ENCODE measurements around the gene NCOA3. TPM values are rescaled to one million over a fixed set of nuclear protein-coding genes. Genes with fewer than 3 reads are reported as not detected.

Gene NCOA3
- total and polyA plus RNA-seq, 7 donors: 4.8 to 51.0 (median 22.8) TPM

DNA sequence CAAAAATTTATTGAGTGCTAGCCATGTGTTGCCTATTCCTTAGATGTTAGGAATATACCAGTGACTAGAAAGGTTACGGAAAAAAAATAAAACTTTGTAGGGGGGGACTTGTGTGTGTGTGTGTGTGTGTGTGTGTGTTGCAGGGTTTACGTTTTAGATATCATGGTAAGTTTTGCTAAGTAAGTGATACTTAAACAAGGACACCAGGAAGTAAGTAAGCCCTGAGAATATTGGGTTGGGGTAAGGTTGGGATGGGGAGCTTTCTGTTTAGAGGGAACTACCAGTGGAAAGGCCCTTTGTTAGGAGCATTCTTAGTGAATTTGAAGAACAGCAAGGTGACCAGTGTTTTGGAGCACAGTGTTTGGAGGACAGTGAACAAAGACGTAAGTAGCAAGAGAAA, 30.3 kb downstream of the NCOA3 start:
- Histone ChIP-seq H3K27me3 (no peaks in the 10 kb centered on the region), H3K27ac (no peak overlapping the region), H3K36me3 (no peaks in the 10 kb centered on the region), H3K4me3 (no peak overlapping the region), H3K9me3 (no peaks in the 10 kb centered on the region), H3K4me1 (peaks cover 0 to 22% (median 8%) of the 10 kb centered on the region in 4 donors)
- 89 to 93% methylated on average over 3 of the region's 3 CpGs for WGBS, 2 donors
- intact Hi-C loops (cut with DNase I): no loop called here
- no peak for DNase-seq
- TF ChIP-seq, protein P1, sequence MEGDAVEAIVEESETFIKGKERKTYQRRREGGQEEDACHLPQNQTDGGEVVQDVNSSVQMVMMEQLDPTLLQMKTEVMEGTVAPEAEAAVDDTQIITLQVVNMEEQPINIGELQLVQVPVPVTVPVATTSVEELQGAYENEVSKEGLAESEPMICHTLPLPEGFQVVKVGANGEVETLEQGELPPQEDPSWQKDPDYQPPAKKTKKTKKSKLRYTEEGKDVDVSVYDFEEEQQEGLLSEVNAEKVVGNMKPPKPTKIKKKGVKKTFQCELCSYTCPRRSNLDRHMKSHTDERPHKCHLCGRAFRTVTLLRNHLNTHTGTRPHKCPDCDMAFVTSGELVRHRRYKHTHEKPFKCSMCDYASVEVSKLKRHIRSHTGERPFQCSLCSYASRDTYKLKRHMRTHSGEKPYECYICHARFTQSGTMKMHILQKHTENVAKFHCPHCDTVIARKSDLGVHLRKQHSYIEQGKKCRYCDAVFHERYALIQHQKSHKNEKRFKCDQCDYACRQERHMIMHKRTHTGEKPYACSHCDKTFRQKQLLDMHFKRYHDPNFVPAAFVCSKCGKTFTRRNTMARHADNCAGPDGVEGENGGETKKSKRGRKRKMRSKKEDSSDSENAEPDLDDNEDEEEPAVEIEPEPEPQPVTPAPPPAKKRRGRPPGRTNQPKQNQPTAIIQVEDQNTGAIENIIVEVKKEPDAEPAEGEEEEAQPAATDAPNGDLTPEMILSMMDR (IDR thresholded peaks at IDR 0.05): no peak
- TF ChIP-seq POLR2A (IDR thresholded peaks at IDR 0.05) (no peak), EP300 (IDR thresholded peaks at IDR 0.05) (no peak), POLR2AphosphoS5 (IDR thresholded peaks at IDR 0.05) (no peak)

- Histone ChIP-seq H3K27ac (no peak overlapping the region), H3K27me3 (no peaks in the 10 kb centered on the region), H3K4me1 (peaks cover 0 to 22% (median 8%) of the 10 kb centered on the region in 4 donors), H3K9me3 (no peaks in the 10 kb centered on the region), H3K36me3 (no peaks in the 10 kb centered on the region), H3K4me3 (no peak overlapping the region)
- no peak for TF ChIP-seq EP300 (IDR thresholded peaks at IDR 0.05)
- no peak for TF ChIP-seq POLR2A (IDR thresholded peaks at IDR 0.05)
- DNase-seq: no peak
- intact Hi-C loops (cut with DNase I): no loop called here
- 91 to 93% methylated on average over 3 of the region's 3 CpGs for WGBS, 2 donors
These were observed 31.9 kb downstream of the NCOA3 start for GRCh38 chr20:47533518-47534062.

DNA sequence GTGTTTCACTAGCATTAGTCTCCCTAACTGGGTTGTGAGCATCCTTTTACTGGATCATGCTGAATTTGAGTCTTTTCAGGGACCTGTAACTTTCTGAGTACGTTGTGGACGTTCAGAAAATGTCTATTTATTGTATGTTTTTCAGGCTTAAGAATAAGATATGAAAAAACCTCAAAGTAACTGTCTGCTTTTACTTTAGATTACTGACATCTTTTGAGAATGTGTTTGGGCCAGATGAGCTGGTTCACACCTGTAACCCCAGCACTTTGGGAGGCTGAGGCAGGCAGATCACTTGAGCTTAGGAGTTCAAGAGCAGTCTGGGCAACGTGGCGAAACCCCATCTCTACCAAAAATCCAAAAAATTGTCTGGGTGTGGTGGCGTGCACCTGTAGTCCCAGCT, 32.7 kb downstream of the NCOA3 start:
- Histone ChIP-seq H3K4me3 (no peak overlapping the region), H3K36me3 (no peaks in the 10 kb centered on the region), H3K9me3 (no peaks in the 10 kb centered on the region), H3K27ac (no peak overlapping the region), H3K27me3 (no peaks in the 10 kb centered on the region), H3K4me1 (peaks cover 0 to 19% (median 7%) of the 10 kb centered on the region in 4 donors)
- TF ChIP-seq, protein P1 (IDR thresholded peaks at IDR 0.05): no peak
- no peak for TF ChIP-seq POLR2A (IDR thresholded peaks at IDR 0.05)
- TF ChIP-seq POLR2AphosphoS5 (IDR thresholded peaks at IDR 0.05): no peak
- TF ChIP-seq EP300 (IDR thresholded peaks at IDR 0.05): no peak
- no peak for DNase-seq
- 81 to 91% methylated on average over 5 of the region's 5 CpGs for WGBS, 2 donors
- intact Hi-C loops (cut with DNase I): no loop called here

- H3K36me3 ChIP-seq: no peaks in the 10 kb centered on the region
- H3K27me3 ChIP-seq: no peaks in the 10 kb centered on the region
- H3K4me3 ChIP-seq: no peak overlapping the region
- peaks cover 0 to 16% (median 2%) of the 10 kb centered on the region in 4 donors for H3K4me1 ChIP-seq
- no peak overlapping the region for H3K27ac ChIP-seq
- no peak for TF ChIP-seq POLR2A (IDR thresholded peaks at IDR 0.05)
- TF ChIP-seq EP300 (IDR thresholded peaks at IDR 0.05): no peak
- no peak for TF ChIP-seq POLR2AphosphoS5 (IDR thresholded peaks at IDR 0.05)
- TF ChIP-seq, protein P1 (IDR thresholded peaks at IDR 0.05): no peak
- intact Hi-C loops (cut with DNase I): no loop called here
- 86 to 90% methylated on average over 8 of the region's 8 CpGs for WGBS, 2 donors
- H3K9me3 ChIP-seq: no peaks in the 10 kb centered on the region
- DNase-seq: no peak
These were observed 33.4 kb downstream of the NCOA3 start for GRCh38 chr20:47535088-47535487.

DNA sequence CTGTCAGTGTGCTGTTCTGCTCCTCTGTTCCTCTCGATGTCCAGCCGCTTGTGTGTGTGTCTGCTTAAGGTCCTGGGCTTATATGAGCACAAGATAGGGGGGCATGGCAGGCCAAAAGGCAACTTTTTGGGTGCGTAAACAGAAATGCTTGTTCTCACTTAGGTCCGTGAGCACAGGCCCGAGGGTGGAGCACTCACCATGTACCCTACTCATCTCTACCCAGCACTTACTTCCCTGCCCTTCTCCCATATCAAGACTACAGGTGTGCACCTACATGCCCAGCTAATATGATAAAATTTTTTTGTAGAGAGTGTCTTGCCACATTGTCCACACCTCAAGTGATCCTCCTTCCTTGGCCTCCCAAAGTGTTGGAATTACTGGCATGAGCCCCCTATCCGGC, 34.3 kb downstream of the NCOA3 start:
- no peak for DNase-seq
- Histone ChIP-seq H3K4me3 (no peak overlapping the region), H3K9me3 (no peaks in the 10 kb centered on the region), H3K27ac (no peak overlapping the region), H3K27me3 (no peaks in the 10 kb centered on the region), H3K4me1 (peaks cover 0 to 16% (median 10%) of the 10 kb centered on the region in 4 donors), H3K36me3 (no peaks in the 10 kb centered on the region)
- no peak for TF ChIP-seq POLR2AphosphoS5 (IDR thresholded peaks at IDR 0.05)
- no peak for TF ChIP-seq POLR2A (IDR thresholded peaks at IDR 0.05)
- no peak for TF ChIP-seq EP300 (IDR thresholded peaks at IDR 0.05)
- TF ChIP-seq, protein P1 (IDR thresholded peaks at IDR 0.05): no peak
- 96 to 98% methylated on average over 6 of the region's 6 CpGs for WGBS, 2 donors
- intact Hi-C loops (cut with DNase I): no loop called here
